Embryonic facial prominence (tissue), 1 donor: ENCODE results near the gene DDX10.
A peak's percentile ranks its signal among the peaks of the same experiment; 100 is the strongest.

Experiments
- DNase-seq: peaks from one replicate; pipeline ENCODE4 v3.0.0-alpha.2; 2016; ENCODE audit errors: extremely low spot score

The DDX10 gene

DNA sequence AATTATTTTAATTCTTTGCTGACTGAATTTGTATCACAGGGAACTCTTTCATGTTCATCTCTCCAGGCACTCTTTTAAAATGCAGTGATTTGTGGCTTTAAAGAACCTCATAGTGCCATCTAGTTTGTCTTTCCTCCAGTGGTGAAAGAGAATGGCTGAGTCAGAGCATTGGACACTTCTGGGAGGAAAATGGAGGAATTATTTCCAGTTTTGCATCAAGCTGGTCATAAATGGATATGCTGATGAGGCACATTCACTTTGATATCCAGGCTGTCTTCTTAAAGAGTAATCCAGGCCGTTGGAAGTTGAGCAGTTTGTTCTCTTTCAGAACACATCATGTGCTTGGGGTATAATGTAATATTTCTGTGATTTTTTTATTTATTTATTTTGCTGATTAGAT is 273.7 kb downstream of the DDX10 start:
- DNase-seq: no peak

DNA sequence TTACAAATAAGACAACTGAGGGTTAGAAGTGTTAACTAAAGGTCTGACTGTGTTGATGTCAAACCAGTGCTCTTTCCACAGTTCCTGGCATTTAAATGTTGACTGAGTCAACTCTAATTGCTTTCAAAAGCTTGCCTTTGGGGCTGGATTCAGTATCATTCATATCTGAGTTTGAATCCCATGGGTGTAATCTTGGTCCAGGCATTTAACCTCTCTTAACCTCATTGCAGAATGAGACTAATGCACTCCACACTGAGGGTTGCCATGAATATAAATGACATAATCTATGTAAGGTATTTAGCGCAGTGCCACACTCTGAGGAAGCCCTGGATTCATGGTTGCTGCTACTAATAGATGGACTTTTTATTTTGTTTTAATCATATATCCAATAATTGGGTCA is 274.3 kb downstream of the DDX10 start:
- DNase-seq: no peak

DNA sequence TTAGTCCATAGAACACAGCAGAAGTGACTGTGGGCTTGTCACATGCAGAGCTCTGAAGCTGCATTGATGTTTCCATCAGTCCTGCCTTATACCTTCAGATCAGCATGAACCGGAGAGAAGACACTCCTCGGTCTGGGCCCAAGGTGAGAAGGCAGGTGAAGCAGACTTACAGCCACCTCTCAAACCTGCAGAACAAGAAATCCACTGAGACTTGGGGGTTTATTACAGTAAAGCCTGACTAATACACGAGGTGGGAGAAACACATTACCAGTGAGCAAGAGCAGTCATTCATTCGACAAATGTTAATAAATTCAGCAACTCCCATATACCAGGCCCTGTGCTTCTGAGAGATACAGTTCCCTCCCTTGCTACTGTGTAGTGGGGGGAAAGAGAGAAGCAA is 279.0 kb downstream of the DDX10 start:
- no peak for DNase-seq

DNA sequence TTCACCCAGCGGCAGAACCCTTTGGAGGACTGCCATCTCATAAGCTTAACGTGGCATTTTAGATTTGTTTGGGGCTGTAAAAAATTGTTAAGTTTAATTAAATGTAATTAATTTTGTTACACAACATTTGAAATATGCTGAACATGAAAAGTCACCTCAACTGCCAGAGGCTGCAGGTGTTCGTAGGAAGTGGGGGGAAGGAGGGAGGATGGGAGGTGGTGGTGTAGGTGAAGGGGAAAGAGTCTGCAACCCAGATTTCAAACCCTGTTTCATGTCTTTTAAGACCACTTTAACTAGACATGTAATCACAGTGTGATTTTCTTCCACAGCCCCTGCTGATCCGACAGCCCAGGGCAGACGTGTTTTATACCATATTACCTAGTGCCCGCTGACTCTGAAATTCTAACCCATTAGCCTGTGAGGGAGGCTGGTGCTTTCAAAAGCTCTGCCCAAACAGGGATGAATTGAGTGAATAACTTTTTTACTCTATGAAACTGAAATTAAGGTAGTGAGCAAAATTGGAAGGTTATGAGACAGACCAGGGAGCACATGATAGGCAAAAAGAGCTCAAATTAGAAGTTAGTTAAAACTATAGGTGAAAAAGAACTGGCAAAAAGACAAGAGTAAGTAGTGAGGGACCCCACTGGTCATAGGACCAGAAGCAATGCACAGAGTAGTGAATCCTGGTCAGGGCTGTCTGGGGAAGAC is 279.8 kb downstream of the DDX10 start:
- DNase-seq: no peak

DNA sequence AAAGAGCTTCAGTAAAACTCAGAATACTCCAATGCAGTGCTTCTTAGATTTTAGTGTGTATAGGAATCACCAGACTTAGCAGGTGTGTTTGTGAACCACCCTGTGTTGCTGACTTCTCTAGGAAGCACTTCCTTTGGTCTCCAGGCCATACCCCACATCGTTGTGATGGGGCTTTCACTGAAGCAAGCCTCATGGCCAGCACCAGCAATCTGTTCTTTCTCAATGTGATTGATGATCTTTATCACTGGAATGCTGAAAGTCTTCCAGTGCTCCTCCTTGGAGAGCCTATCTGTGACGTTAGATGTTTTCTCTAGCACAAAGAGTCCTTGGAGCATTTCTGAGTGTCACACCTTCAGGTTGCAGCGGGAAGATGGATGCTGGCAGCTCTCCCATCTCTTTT is 280.5 kb downstream of the DDX10 start:
- DNase-seq: no peak

DNA sequence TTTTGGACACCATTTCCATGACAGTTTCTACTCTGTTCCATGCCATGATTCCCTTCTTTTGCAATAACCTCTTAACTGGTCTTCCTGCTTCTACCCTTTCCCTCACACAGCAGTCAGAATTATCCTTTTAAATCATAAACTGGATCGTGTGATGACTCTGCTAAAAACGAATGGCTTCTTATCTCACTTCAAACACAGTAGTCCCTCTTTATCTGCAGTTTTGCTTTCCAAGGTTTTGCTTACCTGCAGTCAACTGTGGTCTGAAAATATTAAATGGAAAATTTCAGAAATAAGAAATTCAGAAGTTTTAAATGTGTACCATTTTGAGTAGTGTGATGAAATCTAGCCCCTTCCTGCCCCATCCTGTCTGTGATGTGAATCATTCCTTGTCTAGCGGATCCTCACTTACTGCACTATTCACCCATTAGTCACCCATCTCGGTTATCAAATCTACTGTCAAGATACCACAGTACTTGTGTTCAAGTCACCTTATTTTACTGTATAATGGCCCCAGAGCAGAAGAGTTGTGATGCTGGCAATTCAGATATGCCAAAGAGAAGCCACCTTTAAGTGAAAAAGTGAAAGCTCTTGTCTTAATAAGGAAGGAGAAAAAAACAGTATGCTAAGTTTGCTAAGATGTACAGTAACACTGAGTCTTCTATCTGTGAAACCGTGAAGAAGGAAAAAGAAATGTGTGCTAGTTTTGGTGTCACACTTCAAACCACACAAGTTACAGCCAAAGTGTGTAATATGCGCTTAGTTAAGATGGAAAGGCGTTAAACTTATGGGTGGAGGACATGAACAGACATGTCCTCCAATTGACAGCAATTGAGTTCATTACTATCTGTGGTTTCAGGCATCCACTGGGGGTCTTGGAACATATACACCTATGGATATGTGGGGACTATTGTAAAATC is 283.0 kb downstream of the DDX10 start:
- DNase-seq: no peak

DNA sequence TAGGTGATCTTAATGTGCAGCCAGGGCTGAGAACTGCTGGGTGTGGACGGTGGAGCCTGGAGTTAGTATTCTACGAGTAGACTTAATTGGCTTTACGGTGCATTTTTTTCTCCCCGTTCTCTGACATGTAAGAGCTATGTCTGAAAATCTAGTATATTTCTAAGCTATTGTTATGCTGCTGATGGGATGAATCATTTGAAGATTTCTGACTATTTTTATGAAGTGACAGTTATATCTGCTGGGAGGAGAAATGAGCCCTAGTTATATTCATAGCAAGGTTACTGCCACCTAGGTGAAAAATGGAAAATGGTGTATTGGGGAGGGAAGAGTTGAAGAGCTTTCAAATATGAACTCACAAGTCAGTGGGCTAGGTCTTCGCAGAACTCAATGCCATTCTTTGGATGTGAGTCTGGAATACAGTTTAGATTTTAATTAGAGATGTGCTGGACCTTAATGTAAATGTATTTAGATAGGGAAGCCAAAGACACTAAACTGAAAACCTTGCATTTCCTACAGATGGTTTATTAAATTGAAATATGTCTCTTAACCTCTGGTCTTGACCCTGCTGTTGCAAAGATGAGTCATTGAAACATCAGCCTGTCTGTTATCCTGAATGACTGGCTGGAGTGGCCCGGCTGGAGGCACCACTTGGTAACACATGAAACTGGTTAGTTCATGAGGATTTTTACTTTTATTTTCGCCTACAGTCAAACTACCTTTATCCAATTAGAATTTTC is 293.7 kb downstream of the DDX10 start:
- DNase-seq: no peak

DNA sequence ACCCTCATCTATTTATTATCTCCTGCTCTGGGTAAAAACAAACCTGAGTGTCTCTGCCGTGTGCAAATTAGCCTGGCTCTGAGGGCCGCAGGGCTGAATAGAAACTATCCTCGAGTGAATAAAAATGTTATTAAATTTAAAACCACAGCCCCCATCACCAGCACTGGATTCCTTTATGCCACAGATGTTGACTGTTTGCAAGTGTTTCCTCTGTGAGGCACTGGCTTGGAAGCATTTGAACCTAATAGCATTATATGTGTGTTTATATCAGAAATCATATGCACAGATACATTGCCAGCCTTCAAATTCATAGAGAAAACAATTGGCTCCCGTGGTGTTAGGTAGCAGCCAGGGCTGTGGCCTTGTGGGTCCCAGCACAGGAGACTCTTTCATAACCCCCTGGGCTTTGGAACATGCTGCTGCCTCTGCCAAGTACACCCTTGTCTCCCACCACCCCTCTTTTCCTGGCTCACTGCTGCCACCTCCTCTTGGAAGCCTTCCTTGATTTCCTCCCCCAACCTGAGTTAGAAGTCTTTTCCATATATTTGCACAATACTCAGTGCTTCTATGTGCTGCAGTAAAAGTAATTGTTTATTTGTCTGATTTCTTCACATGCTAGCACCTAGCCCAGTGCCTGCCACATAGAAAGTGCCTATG is 294.4 kb downstream of the DDX10 start:
- DNase-seq: no peak

DNA sequence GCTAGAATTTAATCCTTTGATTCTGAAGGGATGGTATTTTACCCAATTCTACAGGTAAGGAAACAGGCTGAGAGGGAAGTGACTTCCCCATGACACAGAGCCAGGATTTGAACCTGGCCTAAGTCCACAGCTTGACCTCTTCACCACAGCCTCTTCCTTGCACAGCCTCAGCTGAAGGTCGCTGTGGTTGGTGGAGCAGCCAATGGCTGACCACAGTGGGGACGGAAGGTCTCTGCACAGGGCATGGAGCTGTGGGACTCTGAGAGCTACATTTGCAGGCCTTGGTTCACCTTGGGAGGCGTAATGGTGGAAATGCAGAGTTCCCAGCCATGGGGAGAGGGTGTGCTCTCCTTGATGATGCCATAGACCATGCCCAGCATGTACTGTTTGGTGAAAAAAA is 295.0 kb downstream of the DDX10 start:
- no peak for DNase-seq

DNA sequence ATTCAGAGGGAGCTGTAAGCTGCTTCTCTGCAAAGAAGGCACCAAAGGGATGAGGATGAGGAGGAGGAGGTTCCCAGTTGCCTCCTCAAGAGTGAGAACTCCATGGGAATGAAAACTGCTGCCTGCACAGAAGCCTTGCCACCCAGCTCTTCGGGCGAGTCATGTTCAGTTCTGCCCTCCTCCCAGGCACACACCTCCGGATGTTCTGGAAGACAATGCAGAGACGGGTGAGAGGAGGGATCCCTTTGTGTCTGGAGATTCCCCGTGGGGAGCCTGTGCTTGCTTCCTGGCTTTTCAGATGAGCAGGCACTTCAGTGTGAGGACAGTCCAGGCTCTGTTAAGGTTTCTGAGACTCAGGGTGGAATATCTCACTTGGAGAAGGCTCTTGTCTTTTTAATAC is 295.6 kb downstream of the DDX10 start:
- no peak for DNase-seq

DNA sequence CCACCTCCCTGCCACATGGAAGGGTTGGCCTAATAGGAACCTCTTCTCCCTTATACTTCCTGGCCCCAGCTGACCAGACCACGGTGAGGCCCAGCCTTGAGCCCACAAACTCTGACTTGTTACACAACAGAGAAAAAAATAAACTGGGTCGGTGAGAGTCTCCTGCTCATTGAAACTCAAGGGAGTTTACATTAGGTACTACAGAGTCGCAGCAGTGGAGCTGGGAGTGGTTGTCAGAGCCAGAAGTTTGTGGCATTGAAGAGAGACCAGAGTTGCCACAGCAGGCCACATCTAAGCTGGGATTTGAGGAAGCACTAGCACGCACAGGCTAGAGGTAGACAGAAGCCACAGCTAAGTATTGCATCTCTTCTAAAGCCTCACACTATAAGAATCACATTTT is 296.2 kb downstream of the DDX10 start:
- DNase-seq: no peak

DNA sequence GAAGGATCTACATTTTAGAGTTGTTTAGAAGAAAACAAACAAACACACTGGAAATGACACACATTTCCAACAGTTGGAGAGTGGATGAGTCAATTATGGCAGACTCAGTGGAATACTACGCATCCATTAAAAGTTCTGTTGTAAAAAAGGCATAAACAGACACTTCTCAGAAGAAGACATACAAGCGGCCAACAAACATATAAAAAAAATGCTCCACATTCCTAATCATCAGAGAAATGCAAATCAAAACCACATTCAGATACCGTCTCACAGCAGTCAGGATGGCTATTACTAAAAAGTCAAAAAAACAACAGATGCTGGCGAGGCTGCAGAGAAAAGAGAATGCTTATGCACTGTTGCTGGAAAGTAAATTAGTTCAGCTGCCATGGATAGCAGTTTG is 298.2 kb downstream of the DDX10 start:
- no peak for DNase-seq

DNA sequence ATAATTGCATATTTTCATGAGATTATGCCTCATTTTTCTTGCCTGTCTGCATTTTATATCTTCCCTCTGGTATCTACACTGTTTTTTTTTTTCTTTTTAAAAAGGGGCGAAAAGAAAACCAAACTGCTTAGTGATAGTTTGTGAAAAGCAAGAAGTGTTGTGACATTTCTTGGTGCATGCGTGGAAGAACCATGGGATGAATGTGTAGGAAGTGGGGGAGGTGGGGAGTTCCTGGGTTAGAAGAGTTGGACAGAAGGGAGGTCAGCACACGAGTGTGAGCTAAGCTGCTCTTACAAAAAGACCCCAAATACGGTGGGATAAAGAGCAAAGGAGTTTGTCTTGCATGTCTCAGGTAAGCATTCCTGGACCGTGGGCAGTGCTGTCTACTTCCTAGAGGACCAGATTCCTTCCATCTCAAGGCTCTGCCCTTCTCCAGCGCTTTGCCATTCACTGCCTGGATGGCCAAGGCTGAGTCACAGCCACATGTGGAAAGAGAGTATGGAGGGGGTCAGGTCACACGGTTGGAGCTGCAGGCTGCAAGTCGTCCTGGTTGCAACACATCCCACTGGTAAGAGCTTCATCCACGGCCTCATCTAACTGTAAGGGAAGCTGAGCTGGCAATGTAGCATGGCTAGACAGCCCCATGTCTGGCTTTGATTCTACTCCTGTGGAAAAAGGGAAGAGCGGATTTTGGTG is 300.6 kb downstream of the DDX10 start:
- DNase-seq: no peak

DNA sequence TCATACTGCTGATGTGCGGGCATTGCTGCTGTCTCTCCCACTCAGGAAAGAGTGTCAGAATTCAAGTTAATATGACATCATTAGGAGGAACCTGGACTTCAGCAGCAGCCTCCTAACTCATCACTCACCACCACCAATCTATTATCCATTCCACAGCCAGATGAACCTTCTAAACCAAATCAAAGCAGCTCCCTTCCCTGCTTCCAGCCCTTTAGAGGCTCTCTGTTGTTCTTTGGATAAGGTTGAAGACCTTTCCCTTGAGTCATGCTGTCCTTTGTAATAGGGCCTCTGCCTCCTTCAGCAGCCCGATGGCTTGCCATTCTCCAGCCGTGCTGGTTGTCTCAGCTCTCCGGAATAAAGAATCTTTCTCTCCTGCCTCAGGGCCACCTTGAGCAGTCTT is 301.3 kb downstream of the DDX10 start:
- DNase-seq: no peak

DNA sequence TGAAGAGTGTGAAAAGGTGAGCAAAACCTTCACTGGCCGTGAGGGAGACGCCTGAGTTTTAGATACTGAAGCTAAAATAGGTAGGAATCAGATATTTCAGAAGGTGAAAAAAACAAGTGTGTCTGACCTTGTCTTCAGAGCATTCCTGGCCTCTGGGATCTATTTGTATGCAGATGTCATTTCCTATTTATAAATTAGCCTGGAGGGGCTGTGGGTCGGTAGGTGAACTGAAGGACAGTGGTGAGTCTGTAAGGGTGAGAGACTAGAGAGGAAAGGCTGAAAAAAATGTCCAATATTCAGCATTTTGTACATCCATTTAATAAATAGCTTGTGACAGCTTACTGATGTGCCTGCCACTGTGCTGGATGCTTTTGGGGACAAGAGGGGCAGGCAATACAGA is 302.1 kb downstream of the DDX10 start:
- no peak for DNase-seq

DNA sequence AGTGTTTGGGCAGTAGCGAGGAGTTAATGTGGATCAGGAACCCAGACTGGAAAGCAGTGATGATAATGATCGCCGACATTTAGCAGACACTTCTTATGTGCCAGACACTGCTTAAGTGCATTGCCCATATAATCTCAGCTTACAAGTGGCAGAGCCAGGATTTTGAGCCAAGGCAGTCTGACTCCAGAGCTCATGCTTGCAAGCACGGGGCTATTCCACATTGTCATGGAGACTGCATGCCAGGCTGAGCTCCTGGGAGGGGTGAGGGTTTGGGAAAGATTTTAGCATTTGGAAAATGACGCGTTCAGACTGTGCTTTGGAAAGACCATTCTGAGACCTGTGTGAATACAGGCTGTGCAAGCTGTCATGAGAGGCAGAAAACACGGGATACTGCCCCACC is 302.7 kb downstream of the DDX10 start:
- DNase-seq: peak; percentile 9

DNA sequence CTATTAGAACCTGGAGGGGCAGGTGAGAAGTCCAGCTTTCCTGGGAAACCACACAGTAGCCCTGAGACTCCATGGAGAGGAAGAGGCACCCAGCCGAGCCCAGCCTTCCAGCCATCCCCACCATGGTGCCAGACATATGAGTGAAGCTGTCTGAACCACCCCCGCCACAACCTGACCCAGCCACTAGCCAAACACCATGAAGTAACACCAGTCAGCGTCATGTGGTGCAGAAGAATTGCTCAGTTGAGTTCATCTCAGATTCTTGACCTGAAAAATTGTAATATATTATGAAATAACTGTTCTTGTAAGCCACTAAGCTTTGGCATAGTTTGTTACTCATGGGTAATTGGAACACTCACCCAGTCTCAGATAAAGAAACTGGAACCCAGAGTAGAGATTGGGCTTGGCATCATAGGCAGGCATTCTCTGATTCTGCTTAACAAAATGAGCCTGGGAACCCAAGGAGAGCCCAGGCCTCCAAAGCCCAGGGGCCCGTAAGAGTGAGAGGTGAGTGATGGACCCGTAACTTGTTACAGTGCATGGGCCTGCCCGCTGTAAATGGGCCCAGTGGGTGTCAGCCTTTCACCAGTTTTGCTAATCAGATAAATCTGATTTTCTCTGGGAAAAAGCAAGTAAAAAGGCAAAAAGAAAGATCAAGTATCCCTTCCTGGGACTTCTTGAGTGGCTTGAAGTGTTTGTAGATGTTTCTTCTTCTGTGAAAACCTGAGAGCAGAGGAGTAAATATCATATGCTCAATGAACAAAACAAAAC is 305.5 kb downstream of the DDX10 start:
- no peak for DNase-seq

DNA sequence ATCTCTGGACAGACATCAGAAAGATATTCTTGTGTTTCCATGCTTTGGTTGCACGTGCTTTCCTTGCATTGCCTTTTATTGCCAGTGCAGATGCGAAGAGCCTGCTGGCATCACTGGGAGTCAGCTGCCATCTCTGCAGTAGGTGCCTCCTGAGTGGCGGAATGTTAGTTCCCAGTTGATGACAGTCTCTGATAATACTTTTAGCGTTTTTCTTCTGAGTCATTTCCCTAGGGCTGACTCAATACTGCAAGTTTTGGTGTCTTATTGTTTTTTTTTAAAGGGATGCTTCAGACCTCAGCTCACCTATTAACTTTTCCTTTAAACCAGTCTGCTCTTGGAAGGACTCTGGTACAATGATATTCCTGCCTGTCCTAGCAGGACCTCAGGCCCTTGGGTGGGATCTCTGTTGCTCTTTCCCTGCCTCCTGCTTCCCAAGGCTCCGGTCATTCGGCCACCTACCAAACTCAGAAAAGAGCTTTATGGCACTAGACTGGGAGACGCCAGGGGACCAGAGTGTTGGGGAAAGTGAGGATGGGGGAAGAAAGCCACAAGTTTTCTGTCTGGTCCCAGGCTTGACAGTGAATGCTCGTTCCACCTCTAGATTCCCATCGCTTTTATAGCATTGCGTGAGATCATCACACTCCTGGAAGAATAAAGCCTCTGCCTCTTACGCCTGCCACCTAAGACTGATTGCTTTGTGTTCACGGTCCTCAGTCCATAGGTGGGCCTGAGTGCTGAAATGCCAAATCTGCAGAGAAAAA is 308.7 kb downstream of the DDX10 start:
- DNase-seq: no peak

DNA sequence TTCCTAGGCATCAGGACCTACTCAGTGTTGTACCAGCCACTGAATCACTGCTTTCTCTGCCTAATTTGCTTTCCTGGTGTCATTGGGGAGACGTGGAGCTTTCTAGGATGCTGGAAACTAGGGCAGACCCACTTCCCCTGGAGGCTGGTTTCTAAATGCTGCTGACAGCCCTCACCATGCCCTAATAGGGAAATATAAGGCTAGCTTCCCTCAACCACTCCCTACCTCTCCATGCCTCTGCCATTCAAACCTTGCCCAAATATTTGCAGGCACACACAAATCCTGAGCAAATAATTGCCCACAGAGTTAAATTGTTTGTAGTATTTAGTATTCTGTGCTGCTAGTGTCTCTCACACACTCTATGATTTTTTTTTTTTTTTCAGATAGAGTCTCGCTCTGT is 310.2 kb downstream of the DDX10 start:
- no peak for DNase-seq

DNA sequence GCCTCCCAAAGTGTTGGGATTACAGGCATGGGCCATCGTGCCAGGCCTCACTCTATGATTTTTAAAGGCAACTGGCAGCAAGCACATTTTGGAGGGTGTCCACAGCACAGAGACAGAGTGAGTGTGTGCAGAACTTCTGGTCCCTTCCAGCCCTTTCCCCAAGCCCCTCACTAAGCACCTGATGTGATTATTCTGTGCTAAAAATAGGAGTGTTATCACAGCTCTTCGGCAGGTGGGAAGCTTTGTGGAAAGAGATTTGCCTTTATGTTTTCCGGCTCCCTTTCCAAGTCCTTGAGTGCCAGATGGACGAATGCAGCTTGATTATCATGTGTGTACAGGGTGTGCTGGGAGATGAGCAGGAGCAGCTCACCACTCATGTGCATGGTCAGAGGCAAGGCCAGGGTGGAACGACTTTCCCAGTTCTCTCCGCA is 310.8 kb downstream of the DDX10 start:
- no peak for DNase-seq
